Mucosa of descending colon (tissue), 3 donors: ENCODE measurements around the gene MLN. TPM values are rescaled to one million over a fixed set of nuclear protein-coding genes. Genes with fewer than 3 reads are reported as not detected.

Source experiments
- ATAC-seq: fragments of 200-7000 bp; cut with Tn5 transposase; one replicate; pipeline ENCODE4 v1.9.1; 2020; ENCODE audit warnings: mild to moderate bottlenecking, moderate library complexity
- DNase-seq, 3 donors: peaks; one replicate each; pipeline ENCODE4 v3.0.0-alpha.2; 2020
- H3K36me3 ChIP-seq: fragments of 200-600 bp; one replicate; pipeline ENCODE4 v1.8.0; 2021; ENCODE audit warnings: low read depth, mild to moderate bottlenecking
- H3K4me1 ChIP-seq: fragments of 200-600 bp; one replicate; pipeline ENCODE4 v1.8.0; 2021; ENCODE audit warnings: low read depth, mild to moderate bottlenecking
- H3K4me3 ChIP-seq: fragments of 200-600 bp; one replicate; pipeline ENCODE4 v1.8.0; 2021; ENCODE audit warnings: mild to moderate bottlenecking
- H3K9me3 ChIP-seq: fragments of 200-600 bp; one replicate; pipeline ENCODE4 v1.8.0; 2021; ENCODE audit warnings: mild to moderate bottlenecking
- CTCF ChIP-seq: fragments of 200-600 bp; IDR thresholded peaks from one replicate; pipeline ENCODE4 v1.8.0; 2022; ENCODE audit warnings: antibody characterized with exemption, mild to moderate bottlenecking
- intact Hi-C, 2 donors: fragments of 100-400 bp; cut with DNase I in 1 of 2; cut with micrococcal nuclease in 1 of 2; formaldehyde crosslinking; loops; one replicate each; pipeline versions ENCODE4 v1.11.0 to v1.11.1; 2022; cut with DNase I, micrococcal nuclease
- total RNA-seq, 3 donors: library from RNA; stranded (reverse); fragmentation: NEBNext Ultra II Directional in 2 of 3; extraction: Animal tissue kit (Norgen Biotek cat#: 25700) in 2 of 3; gene quantifications; one replicate each; pipeline versions ENCODE4 v1.2.1 to v1.2.4, GENCODE V29; 2021 to 2023
- donor health status: DM: no; HTN: no; CAD: no; lungs with moderate emphysema.
- donor health status: DM: no; HTN: no; CAD: no.
- donor health status: DM: no; HTN: yes; CAD: no.

The MLN gene
- total RNA-seq, 3 donors from 2014 or later, result not detected

GRCh38 chr6:33774774-33775173, 29.0 kb downstream of the MLN start:
- peaks cover 44% of the 10 kb centered on the region for H3K36me3 ChIP-seq
- H3K4me1 ChIP-seq, result peaks cover 6% of the 10 kb centered on the region
- ATAC-seq (no peak), DNase-seq (no peak)
- no peaks in the 10 kb centered on the region for H3K9me3 ChIP-seq
- no peak overlapping the region for H3K4me3 ChIP-seq
- intact Hi-C loops, result loop anchor here (5.0 to 10.0 kb wide), 2 partner anchors 250 to 253 kb away; no protein-coding TSS in a partner anchor
- no peak for TF ChIP-seq CTCF

GRCh38 chr6:33772902-33773472, 30.8 kb downstream of the MLN start:
- Histone ChIP-seq H3K9me3 (no peaks in the 10 kb centered on the region), H3K4me1 (peaks cover 6% of the 10 kb centered on the region), H3K4me3 (no peak overlapping the region), H3K36me3 (peaks cover 32% of the 10 kb centered on the region)
- DNase-seq (no peak), ATAC-seq (no peak)
- intact Hi-C loops, result loop anchor here (5.0 to 10.0 kb wide), 2 partner anchors 252 to 254 kb away; no protein-coding TSS in a partner anchor
- no peak for TF ChIP-seq CTCF

- peaks cover 25% of the 10 kb centered on the region for H3K36me3 ChIP-seq
- no peak for TF ChIP-seq CTCF
- H3K4me3 ChIP-seq, result no peak overlapping the region
- ATAC-seq, result no peak
- intact Hi-C loops, result loop anchor here (5.0 to 10.0 kb wide), 2 partner anchors 253 to 255 kb away; no protein-coding TSS in a partner anchor
- no peaks in the 10 kb centered on the region for H3K9me3 ChIP-seq
- DNase-seq, result no peak
- peaks cover 6% of the 10 kb centered on the region for H3K4me1 ChIP-seq
Observed at GRCh38 chr6:33772082-33772830, 31.5 kb downstream of the MLN start.

- H3K9me3 ChIP-seq, result no peaks in the 10 kb centered on the region
- H3K4me1 ChIP-seq, result peaks cover 6% of the 10 kb centered on the region
- peak; percentile 94 for TF ChIP-seq CTCF
- DNase-seq (peak; percentile 71 to 79 (median 74)), ATAC-seq (peak; percentile 88)
- intact Hi-C loops, result loop anchor here (5.0 to 10.0 kb wide), 2 partner anchors 253 to 256 kb away; no protein-coding TSS in a partner anchor
- peaks cover 19% of the 10 kb centered on the region for H3K36me3 ChIP-seq
- no peak overlapping the region for H3K4me3 ChIP-seq
Observed at GRCh38 chr6:33771146-33772081, 32.4 kb downstream of the MLN start.

- H3K4me1 ChIP-seq, result peaks cover 6% of the 10 kb centered on the region
- ATAC-seq (no peak), DNase-seq (no peak)
- H3K9me3 ChIP-seq, result no peaks in the 10 kb centered on the region
- no peak overlapping the region for H3K4me3 ChIP-seq
- peaks cover 15% of the 10 kb centered on the region for H3K36me3 ChIP-seq
- TF ChIP-seq CTCF, result no peak
- intact Hi-C loops, result loop anchor here (5.0 to 10.0 kb wide), 2 partner anchors 254 to 257 kb away; no protein-coding TSS in a partner anchor
Observed at GRCh38 chr6:33770833-33771145, 33.0 kb downstream of the MLN start.
